HG02759 (cell line): ENCODE measurements around the gene MYL4.
A peak's percentile ranks its signal among the peaks of the same experiment; 100 is the strongest.
"Not testable (repeated sequence)": the region's sequence is repeated elsewhere in the genome, so short reads cannot be mapped to it uniquely, and the experiment has no call there.

Source experiments
- ATAC-seq: cut with Tn5 transposase; IDR thresholded peaks from one replicate; pipeline ENCODE4 v1.9.1; 2021; ENCODE audit warnings: mild to moderate bottlenecking, moderate library complexity; ENCODE audit not compliant: unreplicated experiment

Gene MYL4

DNA sequence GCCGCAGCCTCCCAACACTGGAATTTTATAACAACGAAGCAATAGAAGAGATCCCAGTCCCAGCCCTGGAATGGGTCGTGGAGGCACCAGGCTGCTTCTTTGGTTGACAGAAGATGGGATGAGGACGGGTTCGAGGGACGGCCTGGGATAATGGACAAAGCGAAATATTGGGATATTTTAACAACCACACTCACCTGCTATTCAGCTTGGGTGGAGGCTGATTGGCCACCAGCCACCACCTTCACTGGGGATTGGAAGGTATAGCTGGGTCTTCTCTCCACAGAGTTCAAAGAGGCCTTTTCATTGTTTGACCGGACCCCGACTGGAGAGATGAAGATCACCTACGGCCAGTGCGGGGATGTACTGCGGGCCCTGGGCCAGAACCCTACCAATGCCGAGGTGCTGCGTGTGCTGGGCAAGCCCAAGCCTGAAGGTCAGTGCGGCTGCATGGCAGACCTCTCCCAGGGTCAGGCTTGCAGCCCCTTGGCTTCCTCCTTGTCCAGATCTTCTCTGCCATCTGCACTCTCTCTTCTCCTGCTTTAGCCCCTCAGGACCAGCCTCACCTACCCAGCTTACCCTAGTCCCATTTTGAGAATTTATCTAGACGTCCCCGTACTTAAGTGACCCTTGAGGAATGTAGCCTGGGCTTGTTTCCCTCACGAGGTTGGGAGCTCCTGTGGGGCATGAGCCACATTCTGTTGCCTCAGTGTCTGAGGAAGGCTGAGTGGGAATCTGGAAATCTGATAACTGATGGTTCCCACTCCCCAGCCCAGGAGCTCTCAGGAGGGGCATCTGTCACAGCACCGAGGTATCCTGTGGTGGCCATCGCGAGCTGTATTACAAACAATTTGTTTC, 10.7 kb downstream of the MYL4 start:
- ATAC-seq, result no peak

DNA sequence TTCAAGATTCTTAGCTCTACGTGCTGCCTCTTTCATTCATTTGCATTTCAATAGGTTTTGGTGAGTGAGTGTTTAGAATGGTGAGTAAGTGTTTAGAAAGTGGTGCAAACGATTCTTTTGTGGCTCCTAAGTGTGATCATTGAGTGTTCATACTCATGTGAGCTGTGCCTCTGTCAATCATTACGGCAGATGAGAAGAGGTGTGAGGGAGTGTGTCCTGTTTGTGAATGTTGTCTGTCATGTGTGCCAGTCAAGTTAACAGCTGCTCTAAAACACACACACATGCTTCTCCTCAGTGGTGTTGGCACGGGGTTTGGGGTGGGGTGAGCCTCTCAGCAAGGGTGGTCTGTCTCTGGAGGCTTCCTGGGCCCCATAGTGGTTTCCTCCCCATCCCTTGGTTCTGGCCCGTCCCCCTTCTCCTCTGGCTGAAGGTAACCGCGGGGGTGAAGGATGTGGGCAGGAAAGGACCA, 11.4 kb downstream of the MYL4 start:
- ATAC-seq, result no peak

DNA sequence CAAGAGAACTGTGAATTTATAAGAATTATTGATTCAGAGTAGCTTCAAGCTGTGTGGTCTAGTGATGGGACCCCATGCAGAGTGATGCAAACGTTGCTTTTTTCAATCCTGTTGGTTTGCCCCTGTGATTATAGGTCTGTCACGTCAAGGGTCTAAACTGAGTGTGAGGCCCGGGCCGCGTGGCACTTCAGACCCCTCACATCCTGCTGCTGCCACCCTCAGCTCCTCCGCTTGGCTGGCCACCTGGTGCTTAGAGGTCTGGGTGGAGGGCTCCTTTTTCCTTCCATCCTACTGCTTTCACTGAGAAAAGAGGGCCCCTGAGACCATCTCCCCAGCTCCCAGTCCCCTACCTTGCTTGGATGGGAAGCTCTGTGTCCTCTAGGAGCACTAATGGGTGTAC, 12.0 kb downstream of the MYL4 start:
- no peak for ATAC-seq

- ATAC-seq, result no peak
Measured at GRCh38 chr17:47222047-47222446, 12.9 kb downstream of the MYL4 start.

GRCh38 chr17:47223007-47223406, 13.9 kb downstream of the MYL4 start:
- no peak for ATAC-seq

GRCh38 chr17:47223460-47223859, 14.3 kb downstream of the MYL4 start:
- ATAC-seq, result no peak

DNA sequence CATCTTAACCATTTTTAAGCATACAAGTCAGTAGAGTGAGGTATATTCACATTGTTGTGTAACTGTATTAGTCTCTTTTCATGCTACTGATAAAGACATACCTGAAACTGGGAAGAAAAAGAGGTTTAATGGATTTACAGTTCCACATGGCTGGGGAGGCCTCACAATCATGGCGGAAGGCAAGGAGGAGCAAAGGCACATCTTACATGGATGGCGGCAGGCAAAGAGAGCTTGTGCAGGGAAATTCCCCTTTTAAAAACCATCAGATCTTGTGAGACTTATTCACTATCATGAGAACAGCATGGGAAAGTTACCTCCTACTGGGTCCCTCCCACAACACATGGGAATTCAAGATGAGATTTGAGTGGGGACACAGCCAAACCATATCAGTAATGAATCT, 14.9 kb downstream of the MYL4 start:
- ATAC-seq, result not testable (repeated sequence)

DNA sequence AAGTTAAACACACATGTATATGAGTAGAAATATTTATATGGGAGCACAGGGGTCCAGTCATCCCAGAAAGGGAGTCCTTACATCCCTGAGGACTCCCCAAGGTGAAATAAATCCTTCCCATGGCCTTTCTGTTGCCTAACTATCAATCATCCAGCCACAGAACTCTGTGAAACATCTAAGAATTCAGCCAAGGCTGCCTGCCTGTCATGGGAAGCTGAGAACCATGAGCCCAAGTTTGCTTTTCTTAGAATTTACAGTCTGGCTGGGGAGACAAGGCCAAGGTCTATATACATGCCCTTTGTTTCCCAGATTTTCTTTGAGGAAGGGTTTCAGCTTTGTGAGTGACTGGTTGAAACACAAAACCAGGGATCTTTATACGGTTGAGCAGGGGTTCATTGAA, 15.8 kb downstream of the MYL4 start:
- ATAC-seq, result no peak

DNA sequence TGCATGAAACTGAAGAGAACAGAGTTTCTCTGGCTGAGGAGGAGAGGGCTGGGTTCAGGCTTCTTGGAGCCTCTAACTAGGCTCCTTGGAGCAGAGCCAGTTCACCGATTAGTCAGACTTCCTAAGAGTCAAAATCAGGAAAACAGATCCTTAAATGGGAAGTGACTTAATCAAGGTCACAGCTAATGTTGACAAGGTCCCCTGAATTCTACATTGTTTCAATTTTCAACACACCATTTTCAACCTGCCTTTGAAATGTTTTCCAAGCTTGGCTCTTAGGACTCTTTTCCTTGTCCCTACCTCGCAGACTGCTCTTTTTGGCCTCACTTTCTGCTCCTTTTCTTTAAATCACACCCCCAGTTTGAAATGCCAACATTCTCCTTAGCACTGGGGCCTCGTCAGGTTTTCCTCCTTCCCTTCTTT, 16.3 kb downstream of the MYL4 start:
- no peak for ATAC-seq

DNA sequence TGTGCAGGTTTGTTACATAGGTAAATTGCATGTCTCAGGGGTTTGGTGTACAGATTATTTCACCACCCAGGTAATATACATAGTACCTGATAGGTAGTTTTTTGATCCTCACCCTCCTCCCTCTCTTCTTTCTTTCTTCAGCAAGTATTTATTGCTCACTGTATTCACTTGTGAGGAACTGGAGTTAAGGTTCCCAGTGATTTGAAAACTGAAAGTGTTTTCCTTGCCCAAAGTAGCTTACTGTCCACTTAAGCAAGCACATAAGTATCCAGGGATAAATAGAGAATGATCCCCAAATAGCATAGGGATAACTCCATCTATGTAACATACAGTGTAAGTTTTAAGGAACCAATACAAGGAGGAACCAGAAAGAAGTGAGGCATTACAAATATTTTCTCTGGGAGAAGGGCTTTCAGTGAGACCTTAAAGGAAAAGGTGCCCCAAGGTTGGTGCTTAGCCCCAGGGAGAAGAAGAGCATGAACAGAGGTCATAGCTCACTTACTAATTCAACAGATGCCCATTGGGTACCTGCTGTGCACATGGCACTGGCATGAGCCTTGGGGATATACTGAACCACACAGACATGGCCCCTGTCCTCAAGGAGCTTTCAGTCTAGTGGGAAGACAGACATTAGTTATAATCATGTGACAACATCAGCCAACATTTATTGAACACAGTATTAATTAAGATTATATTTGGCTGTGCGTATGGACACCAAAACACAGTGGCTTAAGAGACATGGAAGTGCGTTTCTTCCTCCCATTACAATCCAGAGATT, 17.0 kb downstream of the MYL4 start:
- ATAC-seq, result no peak

GRCh38 chr17:47227862-47228261, 18.7 kb downstream of the MYL4 start:
- ATAC-seq, result no peak

DNA sequence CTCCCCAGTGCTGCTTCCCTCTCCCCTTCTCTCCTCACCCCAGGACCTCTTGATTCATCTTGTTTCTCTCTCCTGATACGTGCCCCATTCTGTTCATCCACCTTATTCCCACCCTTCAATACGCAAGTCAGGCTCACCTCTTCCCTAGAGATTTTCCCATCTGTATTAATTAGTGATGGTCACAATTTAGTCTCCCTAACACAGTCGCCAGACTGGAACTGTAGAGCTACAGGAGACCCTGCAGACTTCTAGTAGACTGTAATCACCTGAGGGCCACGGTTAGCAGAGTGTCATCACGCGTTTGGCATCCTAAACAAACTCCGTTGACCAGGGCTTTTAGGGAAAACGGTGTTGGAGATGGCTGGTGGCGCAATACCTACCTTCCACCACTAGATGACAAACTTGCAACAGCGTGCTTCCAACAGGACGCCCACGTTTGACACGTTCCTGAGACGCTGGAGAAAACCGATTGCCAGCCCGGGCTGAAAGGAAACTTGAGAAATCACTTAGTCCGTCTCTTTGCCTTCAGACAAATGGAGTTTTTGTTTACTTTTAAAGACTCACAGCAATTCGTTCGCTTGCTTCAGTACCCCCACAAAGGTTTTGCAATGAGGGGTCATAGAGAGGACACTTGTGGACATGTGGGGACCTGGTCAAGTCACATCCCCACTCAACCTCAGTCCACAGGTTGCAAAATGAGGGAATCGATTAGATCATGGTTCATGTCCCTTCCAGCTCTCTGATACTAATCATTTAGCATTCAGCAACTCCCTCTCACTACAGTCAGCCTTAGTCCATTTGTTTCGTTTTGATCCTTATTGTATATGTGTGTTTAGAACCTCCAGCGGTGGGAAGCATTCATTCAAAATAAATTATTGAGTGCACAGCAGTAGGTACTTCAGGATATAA, 20.6 kb downstream of the MYL4 start:
- peak; percentile 74 for ATAC-seq

GRCh38 chr17:47230864-47231263, 21.7 kb downstream of the MYL4 start:
- no peak for ATAC-seq

GRCh38 chr17:47231334-47231733, 22.2 kb downstream of the MYL4 start:
- no peak for ATAC-seq

- no peak for ATAC-seq
Measured at GRCh38 chr17:47231866-47232265, 22.7 kb downstream of the MYL4 start.

DNA sequence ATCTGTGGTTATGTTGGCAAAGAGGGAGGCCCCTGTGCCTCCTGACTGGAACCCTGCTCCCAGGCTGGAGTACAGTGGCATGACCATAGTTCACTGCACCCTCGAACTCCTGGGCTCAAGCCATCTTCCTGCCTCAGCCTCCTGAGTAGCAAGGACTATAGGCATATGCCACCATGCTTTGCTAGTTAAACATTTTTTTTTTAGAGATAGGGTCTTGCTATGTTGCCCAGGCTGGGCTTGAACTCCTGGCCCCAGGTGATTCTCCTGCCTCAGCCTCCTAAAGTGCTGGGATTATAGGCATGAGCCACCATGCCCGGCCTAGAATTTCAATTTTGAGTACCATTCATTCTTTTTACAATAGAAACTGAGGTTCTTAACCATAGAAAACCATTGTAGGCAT, 23.3 kb downstream of the MYL4 start:
- ATAC-seq, result no peak

GRCh38 chr17:47235506-47235905, 26.4 kb downstream of the MYL4 start:
- ATAC-seq, result no peak

- ATAC-seq, result no peak
Measured at GRCh38 chr17:47235923-47236322, 26.8 kb downstream of the MYL4 start.

DNA sequence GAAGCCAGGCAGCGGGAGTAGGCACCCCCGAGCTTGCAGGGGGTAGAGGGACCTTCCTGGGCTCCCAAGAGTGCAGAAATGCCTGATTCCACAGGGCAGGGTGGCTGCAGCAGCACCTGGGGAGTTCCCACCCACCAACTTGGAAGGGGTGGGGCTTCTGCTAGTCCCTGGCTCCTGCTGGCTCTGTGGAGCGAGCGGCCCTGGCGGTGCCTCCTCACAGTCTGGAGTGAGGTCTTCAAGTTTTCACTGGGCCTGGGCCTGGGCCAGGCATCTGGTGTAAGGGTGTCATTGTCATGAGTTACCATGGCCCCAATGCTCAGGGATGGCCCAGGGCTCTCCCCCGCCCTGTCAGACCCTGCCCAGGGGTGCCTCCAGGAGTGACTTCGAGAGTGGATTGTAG, 28.7 kb downstream of the MYL4 start:
- ATAC-seq, result no peak

- no peak for ATAC-seq
Measured at GRCh38 chr17:47238321-47239010, 29.3 kb downstream of the MYL4 start.

DNA sequence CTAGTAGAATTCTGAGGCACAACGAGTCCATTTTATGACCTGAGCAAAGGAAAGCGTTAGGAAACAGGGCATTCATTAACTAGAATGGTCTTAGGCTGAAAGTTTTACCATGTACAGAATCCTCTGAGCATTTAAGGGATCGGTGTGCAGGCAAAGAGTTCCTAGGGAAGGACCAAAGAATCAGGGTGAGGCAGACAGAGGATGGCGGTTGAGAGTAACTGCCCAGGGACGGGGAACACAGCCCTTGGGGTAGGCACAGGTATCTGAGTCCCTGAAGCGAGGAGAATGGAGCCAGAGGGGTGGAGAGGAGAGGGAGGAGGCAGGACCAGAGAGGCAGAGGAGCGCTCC, 30.4 kb downstream of the MYL4 start:
- ATAC-seq, result no peak
